22Rv1 (cell line): ENCODE results near the gene XPA.

Experiments used
- ZFX ChIP-seq: fragments of 450-650 bp; IDR thresholded peaks from 2 replicates; pipeline ENCODE4 v1.6.1; 2017; ENCODE audit warnings: antibody characterized with exemption, borderline replicate concordance
- TF ChIP-seq, protein P1 (sequence below): fragments of 450-650 bp; IDR thresholded peaks from 2 replicates; pipeline ENCODE4 v1.5.1; 2017; ENCODE audit warnings: mild to moderate bottlenecking

DNA sequence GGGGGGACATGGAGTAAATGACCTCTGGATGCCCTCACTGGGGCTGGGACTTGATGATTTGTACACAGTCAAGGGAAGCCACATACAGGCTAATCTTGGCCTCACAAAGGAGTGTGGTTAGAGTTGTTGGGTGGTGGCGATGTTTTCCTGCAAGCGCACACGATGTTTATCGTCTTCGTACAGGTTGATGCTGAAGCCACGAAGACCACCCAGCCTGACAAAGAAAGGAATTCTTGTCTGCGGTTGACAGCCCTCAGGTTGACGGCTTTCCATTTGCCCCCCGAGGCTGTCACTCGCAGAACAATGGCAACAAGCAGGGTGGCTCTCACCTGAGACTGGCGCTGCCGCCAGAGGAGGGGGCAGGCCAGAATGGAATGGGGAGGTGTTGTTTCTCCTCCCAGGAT lies 14.1 kb upstream of the XPA start:
- TF ChIP-seq, protein P1, sequence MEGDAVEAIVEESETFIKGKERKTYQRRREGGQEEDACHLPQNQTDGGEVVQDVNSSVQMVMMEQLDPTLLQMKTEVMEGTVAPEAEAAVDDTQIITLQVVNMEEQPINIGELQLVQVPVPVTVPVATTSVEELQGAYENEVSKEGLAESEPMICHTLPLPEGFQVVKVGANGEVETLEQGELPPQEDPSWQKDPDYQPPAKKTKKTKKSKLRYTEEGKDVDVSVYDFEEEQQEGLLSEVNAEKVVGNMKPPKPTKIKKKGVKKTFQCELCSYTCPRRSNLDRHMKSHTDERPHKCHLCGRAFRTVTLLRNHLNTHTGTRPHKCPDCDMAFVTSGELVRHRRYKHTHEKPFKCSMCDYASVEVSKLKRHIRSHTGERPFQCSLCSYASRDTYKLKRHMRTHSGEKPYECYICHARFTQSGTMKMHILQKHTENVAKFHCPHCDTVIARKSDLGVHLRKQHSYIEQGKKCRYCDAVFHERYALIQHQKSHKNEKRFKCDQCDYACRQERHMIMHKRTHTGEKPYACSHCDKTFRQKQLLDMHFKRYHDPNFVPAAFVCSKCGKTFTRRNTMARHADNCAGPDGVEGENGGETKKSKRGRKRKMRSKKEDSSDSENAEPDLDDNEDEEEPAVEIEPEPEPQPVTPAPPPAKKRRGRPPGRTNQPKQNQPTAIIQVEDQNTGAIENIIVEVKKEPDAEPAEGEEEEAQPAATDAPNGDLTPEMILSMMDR, result no peak
- no peak for TF ChIP-seq ZFX
